Measurements from ENCODE around the gene HDAC9. TPM values are rescaled to one million over a fixed set of nuclear protein-coding genes. Genes with fewer than 3 reads are reported as not detected.

HDAC9 gene
- total RNA-seq, 2 donors from 2014 or later: 1.5 to 4.0 TPM

DNA sequence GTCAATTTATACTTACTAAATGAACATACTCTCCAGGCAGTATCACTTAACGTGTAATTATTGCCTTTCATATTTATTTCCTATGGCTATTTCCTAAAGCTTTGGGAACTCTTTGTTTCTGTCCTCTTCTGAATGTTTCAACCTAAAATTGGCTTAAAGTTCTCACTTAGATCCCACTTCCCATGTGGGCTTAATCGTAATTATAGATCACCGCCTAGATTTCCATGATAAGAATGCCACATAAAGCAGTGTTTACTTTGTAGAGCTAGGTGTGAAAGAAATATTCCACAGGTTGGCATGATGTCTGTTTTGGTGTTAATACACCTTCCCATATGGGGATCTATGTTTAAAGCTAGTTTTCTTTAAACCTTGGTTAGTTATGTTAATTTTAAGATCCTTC, 1.5 kb downstream of the HDAC9 start:
- Histone ChIP-seq H3K9ac (ENCODE audit: extremely low read depth, low read length, poor library complexity, severe bottlenecking) (no peak overlapping the region), H3K4me3 (ENCODE audit: low read length) (no peak overlapping the region), H3K27ac (ENCODE audit: low read depth, low read length) (no peak overlapping the region), H3K4me1 (ENCODE audit: control insufficient read depth, insufficient read depth, low read length) (no peaks in the 10 kb centered on the region), H3K9me3 (ENCODE audit: control insufficient read depth, low read length) (no peaks in the 10 kb centered on the region), H3K36me3 (ENCODE audit: control insufficient read depth, insufficient read depth, low read length) (no peaks in the 10 kb centered on the region), H3K27me3 (ENCODE audit: control insufficient read depth, insufficient read depth, low read length, poor library complexity, severe bottlenecking) (no peaks in the 10 kb centered on the region)
- H3K9me3 Mint-ChIP-seq: no peaks in the 10 kb centered on the region
- H3K36me3 Mint-ChIP-seq (ENCODE audit: low read depth): no peaks in the 10 kb centered on the region
- TF ChIP-seq, protein P1, sequence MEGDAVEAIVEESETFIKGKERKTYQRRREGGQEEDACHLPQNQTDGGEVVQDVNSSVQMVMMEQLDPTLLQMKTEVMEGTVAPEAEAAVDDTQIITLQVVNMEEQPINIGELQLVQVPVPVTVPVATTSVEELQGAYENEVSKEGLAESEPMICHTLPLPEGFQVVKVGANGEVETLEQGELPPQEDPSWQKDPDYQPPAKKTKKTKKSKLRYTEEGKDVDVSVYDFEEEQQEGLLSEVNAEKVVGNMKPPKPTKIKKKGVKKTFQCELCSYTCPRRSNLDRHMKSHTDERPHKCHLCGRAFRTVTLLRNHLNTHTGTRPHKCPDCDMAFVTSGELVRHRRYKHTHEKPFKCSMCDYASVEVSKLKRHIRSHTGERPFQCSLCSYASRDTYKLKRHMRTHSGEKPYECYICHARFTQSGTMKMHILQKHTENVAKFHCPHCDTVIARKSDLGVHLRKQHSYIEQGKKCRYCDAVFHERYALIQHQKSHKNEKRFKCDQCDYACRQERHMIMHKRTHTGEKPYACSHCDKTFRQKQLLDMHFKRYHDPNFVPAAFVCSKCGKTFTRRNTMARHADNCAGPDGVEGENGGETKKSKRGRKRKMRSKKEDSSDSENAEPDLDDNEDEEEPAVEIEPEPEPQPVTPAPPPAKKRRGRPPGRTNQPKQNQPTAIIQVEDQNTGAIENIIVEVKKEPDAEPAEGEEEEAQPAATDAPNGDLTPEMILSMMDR (conservative IDR thresholded peaks at IDR 0.05): no peak
- WGBS, 2 experiments (ENCODE audit: insufficient coverage in 1 of 2, insufficient read length in 1 of 2): 70 to 86% methylated on average over 2 to 3 of the region's 3 CpGs
- H3K4me1 Mint-ChIP-seq: peaks cover 33% of the 10 kb centered on the region
- DNase-seq: no peak
- no peak overlapping the region for H3K27ac Mint-ChIP-seq
- no peak overlapping the region for H3K4me3 Mint-ChIP-seq
- peaks cover 3% of the 10 kb centered on the region for H3K27me3 Mint-ChIP-seq (ENCODE audit: insufficient read depth)

DNA sequence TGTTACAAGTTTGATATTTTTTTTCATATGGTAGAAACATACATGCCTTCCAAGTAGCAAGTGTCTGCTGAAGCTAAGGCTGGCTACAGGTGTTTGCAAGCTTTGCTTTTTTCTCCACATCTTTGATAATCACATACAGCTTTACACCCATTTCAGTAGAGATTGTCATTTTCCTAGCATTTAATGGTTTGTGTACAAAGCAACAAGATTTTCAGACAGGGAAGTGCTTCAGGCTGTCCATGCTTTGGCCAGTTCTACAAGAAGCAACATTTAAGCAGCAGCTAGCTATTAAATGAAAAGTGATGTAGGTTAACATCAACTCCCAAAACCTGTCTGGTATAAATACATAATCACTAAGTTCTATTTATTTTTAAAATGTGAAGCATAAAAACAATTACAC, 2.3 kb downstream of the HDAC9 start:
- Histone ChIP-seq H3K36me3 (ENCODE audit: control insufficient read depth, insufficient read depth, low read length) (no peaks in the 10 kb centered on the region), H3K9me3 (ENCODE audit: control insufficient read depth, low read length) (no peaks in the 10 kb centered on the region), H3K4me3 (ENCODE audit: low read length) (no peak overlapping the region), H3K27me3 (ENCODE audit: control insufficient read depth, insufficient read depth, low read length, poor library complexity, severe bottlenecking) (no peaks in the 10 kb centered on the region), H3K27ac (ENCODE audit: low read depth, low read length) (no peak overlapping the region), H3K4me1 (ENCODE audit: control insufficient read depth, insufficient read depth, low read length) (no peaks in the 10 kb centered on the region), H3K9ac (ENCODE audit: extremely low read depth, low read length, poor library complexity, severe bottlenecking) (no peak overlapping the region)
- TF ChIP-seq, protein P1 (conservative IDR thresholded peaks at IDR 0.05): no peak
- H3K27ac Mint-ChIP-seq: no peak overlapping the region
- peaks cover 3% of the 10 kb centered on the region for H3K27me3 Mint-ChIP-seq (ENCODE audit: insufficient read depth)
- H3K4me1 Mint-ChIP-seq: peaks cover 33% of the 10 kb centered on the region
- H3K9me3 Mint-ChIP-seq: no peaks in the 10 kb centered on the region
- no peak overlapping the region for H3K4me3 Mint-ChIP-seq
- no peaks in the 10 kb centered on the region for H3K36me3 Mint-ChIP-seq (ENCODE audit: low read depth)
- no peak for DNase-seq

DNA sequence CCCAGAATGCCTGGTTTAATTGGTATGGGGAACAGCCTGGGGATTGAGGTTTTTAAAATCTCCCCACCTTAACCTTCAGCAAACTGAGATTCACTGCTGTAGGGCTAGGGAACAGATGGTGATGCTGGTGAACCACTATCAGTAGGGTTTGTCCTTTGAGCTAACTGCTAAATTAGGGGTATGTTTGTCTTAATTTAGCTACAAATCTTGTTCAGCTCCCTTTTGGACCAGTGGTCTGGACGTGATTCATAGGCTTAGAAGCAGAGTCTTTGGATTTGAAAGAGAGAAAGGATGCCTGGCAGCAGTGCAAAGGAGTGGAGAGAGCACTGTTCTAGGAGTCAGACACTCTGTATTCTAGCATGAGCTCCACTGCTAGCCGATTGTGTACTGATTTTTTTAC, 2.8 kb downstream of the HDAC9 start:
- no peak overlapping the region for H3K9ac ChIP-seq (ENCODE audit: extremely low read depth, low read length, poor library complexity, severe bottlenecking)
- no peaks in the 10 kb centered on the region for H3K27me3 ChIP-seq (ENCODE audit: control insufficient read depth, insufficient read depth, low read length, poor library complexity, severe bottlenecking)
- DNase-seq: no peak
- no peaks in the 10 kb centered on the region for H3K9me3 Mint-ChIP-seq
- H3K4me3 ChIP-seq (ENCODE audit: low read length): no peak overlapping the region
- TF ChIP-seq, protein P1 (conservative IDR thresholded peaks at IDR 0.05): no peak
- no peak overlapping the region for H3K27ac Mint-ChIP-seq
- peaks cover 33% of the 10 kb centered on the region for H3K4me1 Mint-ChIP-seq
- 91 to 100% methylated on average over 1 to 2 of the region's 2 CpGs for WGBS, 2 experiments (ENCODE audit: insufficient coverage in 1 of 2, insufficient read length in 1 of 2)
- no peak overlapping the region for H3K27ac ChIP-seq (ENCODE audit: low read depth, low read length)
- H3K36me3 Mint-ChIP-seq (ENCODE audit: low read depth): no peaks in the 10 kb centered on the region
- no peaks in the 10 kb centered on the region for H3K9me3 ChIP-seq (ENCODE audit: control insufficient read depth, low read length)
- peaks cover 3% of the 10 kb centered on the region for H3K27me3 Mint-ChIP-seq (ENCODE audit: insufficient read depth)
- no peak overlapping the region for H3K4me3 Mint-ChIP-seq
- H3K36me3 ChIP-seq (ENCODE audit: control insufficient read depth, insufficient read depth, low read length): no peaks in the 10 kb centered on the region
- no peaks in the 10 kb centered on the region for H3K4me1 ChIP-seq (ENCODE audit: control insufficient read depth, insufficient read depth, low read length)
